Measurements from ENCODE around the gene FSTL4.

FSTL4 gene

DNA sequence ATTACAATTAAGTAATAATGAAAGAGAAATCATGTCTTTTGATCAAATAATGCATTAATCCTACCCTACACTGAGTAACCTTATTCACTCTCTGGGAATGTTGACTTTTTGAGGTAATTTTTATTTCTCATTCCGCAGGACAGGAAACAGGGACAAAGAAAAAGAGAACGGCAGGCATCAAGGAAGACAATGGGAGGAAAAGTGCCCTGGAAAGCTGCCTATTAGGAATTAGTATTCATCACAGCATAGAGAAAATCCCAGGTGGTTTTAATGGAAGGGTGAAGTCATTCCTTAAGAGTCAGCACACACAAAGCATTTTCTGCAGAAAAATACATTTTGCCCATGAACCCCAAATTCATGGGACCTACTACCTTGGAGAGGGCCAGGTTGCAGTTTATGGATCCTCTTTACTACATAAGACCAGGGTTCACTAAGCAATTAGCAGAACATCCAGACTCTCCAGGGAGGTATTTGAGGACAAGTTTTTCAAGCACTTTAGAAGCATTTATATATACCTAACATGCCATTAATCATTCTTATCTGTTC is 9.4 kb downstream of the FSTL4 start:
- ATAC-seq (replicated peaks) (no peak), DNase-seq (no peak)
- H3K4me3 Mint-ChIP-seq: no peak overlapping the region
- H3K36me3 Mint-ChIP-seq (ENCODE audit: insufficient read depth): no peaks in the 10 kb centered on the region
- H3K9me3 Mint-ChIP-seq: no peaks in the 10 kb centered on the region
- no peak overlapping the region for H3K27ac Mint-ChIP-seq
- H3K4me1 Mint-ChIP-seq (ENCODE audit: low read depth in 2 of 2): no peaks in the 10 kb centered on the region
- H3K27me3 Mint-ChIP-seq: peaks cover 34 to 50% of the 10 kb centered on the region in 2 donors

GRCh38 chr5:133599600-133599999 is 12.7 kb downstream of the FSTL4 start:
- Mint-ChIP-seq H3K4me3 (no peak overlapping the region), H3K27ac (no peak overlapping the region), H3K36me3 (ENCODE audit: insufficient read depth) (no peaks in the 10 kb centered on the region), H3K27me3 (peaks cover 35 to 65% of the 10 kb centered on the region in 2 donors), H3K9me3 (no peaks in the 10 kb centered on the region), H3K4me1 (ENCODE audit: low read depth in 2 of 2) (no peaks in the 10 kb centered on the region)
- no peak for DNase-seq
- no peak for ATAC-seq (replicated peaks)

- DNase-seq (no peak), ATAC-seq (replicated peaks) (no peak)
- H3K27ac Mint-ChIP-seq: no peak overlapping the region
- H3K27me3 Mint-ChIP-seq: peaks cover 35 to 66% of the 10 kb centered on the region in 2 donors
- no peaks in the 10 kb centered on the region for H3K36me3 Mint-ChIP-seq (ENCODE audit: insufficient read depth)
- no peak overlapping the region for H3K4me3 Mint-ChIP-seq
- H3K9me3 Mint-ChIP-seq: no peaks in the 10 kb centered on the region
- H3K4me1 Mint-ChIP-seq (ENCODE audit: low read depth in 2 of 2): no peaks in the 10 kb centered on the region
Measured at GRCh38 chr5:133599044-133599443, 13.3 kb downstream of the FSTL4 start.

GRCh38 chr5:133596049-133596448 is 16.3 kb downstream of the FSTL4 start:
- no peaks in the 10 kb centered on the region for H3K9me3 Mint-ChIP-seq
- H3K4me3 Mint-ChIP-seq: no peak overlapping the region
- no peaks in the 10 kb centered on the region for H3K4me1 Mint-ChIP-seq (ENCODE audit: low read depth in 2 of 2)
- H3K27me3 Mint-ChIP-seq: peaks cover 28 to 51% of the 10 kb centered on the region in 2 donors
- ATAC-seq (replicated peaks) (no peak), DNase-seq (no peak)
- no peaks in the 10 kb centered on the region for H3K36me3 Mint-ChIP-seq (ENCODE audit: insufficient read depth)
- no peak overlapping the region for H3K27ac Mint-ChIP-seq

DNA sequence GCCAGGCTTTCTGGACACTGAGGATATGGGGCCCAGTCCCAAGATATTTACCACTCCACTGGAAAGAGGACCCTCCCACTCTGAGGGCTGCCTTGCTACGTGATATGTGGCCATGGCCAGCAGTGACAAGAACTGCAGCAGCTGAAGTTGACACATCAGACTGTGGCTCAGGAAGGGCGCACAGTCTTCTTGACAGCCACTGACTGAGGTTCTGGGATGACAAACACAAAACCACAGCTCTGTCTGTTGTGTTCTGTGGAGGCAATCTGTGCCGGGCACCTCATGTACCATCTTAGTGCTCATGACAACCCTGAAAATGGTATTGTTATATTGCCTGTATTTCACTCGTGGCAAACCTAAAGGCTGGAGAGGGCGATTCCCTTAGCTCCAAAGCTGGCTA is 16.9 kb downstream of the FSTL4 start:
- Mint-ChIP-seq H3K27ac (no peak overlapping the region), H3K4me1 (ENCODE audit: low read depth in 2 of 2) (no peaks in the 10 kb centered on the region), H3K4me3 (no peak overlapping the region), H3K27me3 (peaks cover 25 to 55% of the 10 kb centered on the region in 2 donors), H3K36me3 (ENCODE audit: insufficient read depth) (no peaks in the 10 kb centered on the region), H3K9me3 (no peaks in the 10 kb centered on the region)
- ATAC-seq (replicated peaks): no peak
- DNase-seq: no peak

- no peak overlapping the region for H3K27ac Mint-ChIP-seq
- H3K4me3 Mint-ChIP-seq: no peak overlapping the region
- H3K27me3 Mint-ChIP-seq: peaks cover 12 to 15% of the 10 kb centered on the region in 2 donors
- no peaks in the 10 kb centered on the region for H3K4me1 Mint-ChIP-seq (ENCODE audit: low read depth in 2 of 2)
- no peaks in the 10 kb centered on the region for H3K36me3 Mint-ChIP-seq (ENCODE audit: insufficient read depth)
- DNase-seq (no peak), ATAC-seq (replicated peaks) (no peak)
- no peaks in the 10 kb centered on the region for H3K9me3 Mint-ChIP-seq
Measured at GRCh38 chr5:133589286-133589685, 23.1 kb downstream of the FSTL4 start.

DNA sequence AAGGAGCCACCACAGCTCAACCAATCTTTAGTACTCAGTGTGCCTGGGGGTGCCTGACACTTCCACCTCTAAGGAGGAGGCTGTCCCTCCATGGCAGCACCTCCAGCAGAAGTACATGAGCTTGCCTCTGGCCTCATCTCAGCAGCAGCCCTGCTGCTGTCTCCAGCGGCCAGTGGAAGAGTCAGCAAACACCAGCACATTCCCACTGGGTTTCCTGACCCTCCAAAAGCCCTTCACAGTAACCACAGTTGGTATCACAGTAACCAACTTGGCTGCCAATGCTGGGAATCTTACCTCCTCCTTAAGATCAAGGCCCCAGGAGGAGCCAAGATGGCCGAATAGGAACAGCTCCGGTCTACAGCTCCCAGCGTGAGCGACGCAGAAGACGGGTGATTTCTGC is 29.4 kb downstream of the FSTL4 start:
- DNase-seq: no peak

DNA sequence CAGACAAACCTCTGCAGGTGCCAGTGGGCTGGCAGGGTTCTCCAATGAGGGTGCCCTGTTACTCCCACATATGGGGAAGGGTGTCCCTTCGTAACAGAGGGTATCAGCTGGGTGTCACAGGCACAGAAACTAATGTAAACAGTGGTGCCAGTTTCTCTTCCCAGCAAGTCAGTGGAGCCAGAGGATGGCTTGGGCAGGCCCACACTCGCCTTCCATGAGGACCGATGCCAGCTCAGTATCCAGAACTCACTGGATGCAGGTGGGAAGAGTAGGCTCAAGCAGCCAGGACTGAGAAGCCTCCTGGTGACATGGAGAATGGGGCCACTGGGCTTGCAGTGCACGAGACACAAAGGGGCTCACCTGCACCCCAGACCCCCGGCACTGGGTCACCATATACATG is 30.4 kb downstream of the FSTL4 start:
- Mint-ChIP-seq H3K36me3 (ENCODE audit: insufficient read depth) (no peaks in the 10 kb centered on the region), H3K4me1 (ENCODE audit: low read depth in 2 of 2) (no peaks in the 10 kb centered on the region), H3K4me3 (no peak overlapping the region), H3K9me3 (no peaks in the 10 kb centered on the region), H3K27ac (no peak overlapping the region), H3K27me3 (peaks cover 34 to 57% of the 10 kb centered on the region in 2 donors)
- ATAC-seq (replicated peaks) (no peak), DNase-seq (no peak)

More for the DNA sequence above, 29.4 kb downstream of the FSTL4 start:
- Mint-ChIP-seq H3K4me1 (ENCODE audit: low read depth in 2 of 2) (no peaks in the 10 kb centered on the region), H3K36me3 (ENCODE audit: insufficient read depth) (no peaks in the 10 kb centered on the region), H3K4me3 (no peak overlapping the region), H3K27me3 (peaks cover 28 to 46% of the 10 kb centered on the region in 2 donors), H3K27ac (no peak overlapping the region), H3K9me3 (no peaks in the 10 kb centered on the region)
- ATAC-seq (replicated peaks): no peak

DNA sequence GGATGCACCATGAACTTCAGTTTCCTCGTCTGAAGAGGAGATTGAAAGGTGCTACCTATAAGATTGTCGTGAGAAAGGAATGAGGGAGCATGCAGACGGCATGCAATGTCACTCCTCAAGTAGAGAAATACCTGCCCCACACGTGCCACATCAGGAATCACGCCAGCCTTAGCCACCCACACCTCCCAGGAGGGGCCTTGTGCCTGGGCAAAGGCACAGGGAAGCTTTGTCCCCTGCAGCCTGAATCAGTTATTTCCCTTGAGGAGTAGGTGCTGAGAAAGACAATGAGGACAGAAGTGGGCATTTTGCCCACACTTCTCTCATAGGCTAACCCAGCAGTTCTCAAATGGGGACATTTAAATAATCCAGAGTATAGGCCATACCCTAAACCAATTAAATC is 31.0 kb downstream of the FSTL4 start:
- H3K27ac Mint-ChIP-seq: no peak overlapping the region
- no peaks in the 10 kb centered on the region for H3K36me3 Mint-ChIP-seq (ENCODE audit: insufficient read depth)

DNA sequence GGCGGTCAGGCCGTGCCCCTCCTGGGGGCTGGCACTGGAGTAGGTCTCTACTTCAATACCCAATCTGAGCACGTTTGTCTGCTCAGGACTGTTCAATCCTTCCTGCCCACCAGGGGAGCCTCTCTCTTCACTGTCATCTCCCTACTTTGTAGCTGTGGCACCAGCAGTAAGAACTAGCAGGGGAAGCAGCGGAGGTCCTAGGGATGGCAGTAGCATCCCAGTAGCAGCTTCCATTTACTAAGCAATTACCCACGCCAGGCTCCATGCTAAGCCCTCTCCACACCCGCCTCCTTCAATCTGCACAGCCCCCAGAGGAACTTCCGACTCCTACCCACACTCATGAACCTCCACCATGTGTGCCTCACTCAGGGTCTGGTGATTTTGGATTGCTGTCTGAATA is 31.7 kb downstream of the FSTL4 start:
- H3K4me1 Mint-ChIP-seq (ENCODE audit: low read depth in 2 of 2): no peaks in the 10 kb centered on the region
- H3K36me3 Mint-ChIP-seq (ENCODE audit: insufficient read depth): no peaks in the 10 kb centered on the region
- no peak overlapping the region for H3K27ac Mint-ChIP-seq
- ATAC-seq (replicated peaks) (no peak), DNase-seq (no peak)
- peaks cover 43 to 68% of the 10 kb centered on the region in 2 donors for H3K27me3 Mint-ChIP-seq
- no peak overlapping the region for H3K4me3 Mint-ChIP-seq
- no peaks in the 10 kb centered on the region for H3K9me3 Mint-ChIP-seq

More for the DNA sequence above, 31.0 kb downstream of the FSTL4 start:
- Mint-ChIP-seq H3K27me3 (peaks cover 37 to 61% of the 10 kb centered on the region in 2 donors), H3K9me3 (no peaks in the 10 kb centered on the region), H3K4me3 (no peak overlapping the region), H3K4me1 (ENCODE audit: low read depth in 2 of 2) (no peaks in the 10 kb centered on the region)
- DNase-seq (no peak), ATAC-seq (replicated peaks) (no peak)

DNA sequence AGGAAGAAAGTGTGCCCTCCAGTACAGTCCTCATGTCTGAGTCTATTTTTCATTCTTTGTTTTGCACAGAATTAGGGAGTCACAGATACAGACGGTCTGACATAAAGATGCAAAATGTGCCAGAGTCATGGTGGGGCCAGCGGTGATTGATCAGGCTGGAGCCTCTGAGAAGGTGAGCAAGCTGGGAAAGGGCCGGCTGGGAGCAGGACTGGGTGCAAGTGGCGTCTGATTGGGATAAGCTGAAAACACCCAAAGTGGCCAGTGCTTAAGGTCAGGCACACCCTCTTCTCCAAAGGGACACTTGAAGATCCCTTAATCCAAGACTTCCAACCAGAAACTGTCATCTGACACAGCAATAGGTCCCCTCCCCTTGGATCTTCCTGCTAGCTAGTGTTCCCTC is 32.6 kb downstream of the FSTL4 start:
- no peak overlapping the region for H3K27ac Mint-ChIP-seq
- no peak overlapping the region for H3K4me3 Mint-ChIP-seq
- H3K4me1 Mint-ChIP-seq (ENCODE audit: low read depth in 2 of 2): no peaks in the 10 kb centered on the region
- DNase-seq (no peak), ATAC-seq (replicated peaks) (no peak)
- H3K9me3 Mint-ChIP-seq: no peaks in the 10 kb centered on the region
- H3K27me3 Mint-ChIP-seq: peaks cover 49 to 68% of the 10 kb centered on the region in 2 donors
- H3K36me3 Mint-ChIP-seq (ENCODE audit: insufficient read depth): no peaks in the 10 kb centered on the region

GRCh38 chr5:133569347-133569746 is 43.0 kb downstream of the FSTL4 start:
- H3K27me3 Mint-ChIP-seq: peaks cover 36 to 40% of the 10 kb centered on the region in 2 donors
- H3K9me3 Mint-ChIP-seq: no peaks in the 10 kb centered on the region
- no peak overlapping the region for H3K4me3 Mint-ChIP-seq
- ATAC-seq (replicated peaks): no peak
- peaks cover 0 to 4% of the 10 kb centered on the region in 2 donors for H3K4me1 Mint-ChIP-seq (ENCODE audit: low read depth in 2 of 2)
- H3K27ac Mint-ChIP-seq: no peak overlapping the region
- no peaks in the 10 kb centered on the region for H3K36me3 Mint-ChIP-seq (ENCODE audit: insufficient read depth)
- no peak for DNase-seq

- Mint-ChIP-seq H3K27ac (no peak overlapping the region), H3K9me3 (no peaks in the 10 kb centered on the region), H3K4me1 (ENCODE audit: low read depth in 2 of 2) (peaks cover 0 to 4% of the 10 kb centered on the region in 2 donors), H3K4me3 (no peak overlapping the region), H3K27me3 (peaks cover 38 to 57% of the 10 kb centered on the region in 2 donors), H3K36me3 (ENCODE audit: insufficient read depth) (no peaks in the 10 kb centered on the region)
- DNase-seq: no peak
- ATAC-seq (replicated peaks): no peak
Measured at GRCh38 chr5:133565993-133566392, 46.3 kb downstream of the FSTL4 start.

DNA sequence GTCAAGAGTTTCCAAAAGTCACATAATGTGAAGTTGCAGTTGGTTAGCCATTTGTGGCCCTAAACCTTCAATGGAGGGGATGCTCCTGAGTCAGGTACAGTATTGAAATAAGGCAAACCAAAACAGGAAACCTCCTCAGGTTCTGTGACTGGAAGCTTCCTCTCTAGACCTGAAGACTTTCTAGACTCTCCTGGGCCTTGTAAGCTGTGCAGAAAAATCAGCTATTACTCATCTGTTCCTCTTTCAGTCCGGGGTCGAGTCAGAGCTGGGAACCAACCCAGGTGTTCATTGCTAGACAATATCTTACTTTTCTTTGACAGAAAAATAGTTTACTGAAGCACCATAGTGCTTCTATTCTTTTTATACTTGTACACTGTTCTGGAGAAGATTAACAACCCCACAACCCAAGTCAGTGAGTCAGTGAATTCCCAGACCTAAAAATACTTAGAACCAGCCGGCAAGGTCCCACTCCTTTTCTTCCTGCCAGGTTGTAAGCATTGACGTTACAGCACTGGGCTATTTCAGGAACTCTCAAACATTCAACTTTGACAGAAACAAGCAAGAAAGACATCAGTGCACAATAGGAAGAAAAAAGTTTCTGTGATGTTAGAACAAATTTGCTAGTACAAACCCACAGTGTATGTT is 47.3 kb downstream of the FSTL4 start:
- H3K36me3 Mint-ChIP-seq (ENCODE audit: insufficient read depth): no peaks in the 10 kb centered on the region
- H3K4me3 Mint-ChIP-seq: no peak overlapping the region
- DNase-seq: no peak
- H3K9me3 Mint-ChIP-seq: no peaks in the 10 kb centered on the region
- peaks cover 0 to 4% of the 10 kb centered on the region in 2 donors for H3K4me1 Mint-ChIP-seq (ENCODE audit: low read depth in 2 of 2)
- H3K27me3 Mint-ChIP-seq: peaks cover 38 to 62% of the 10 kb centered on the region in 2 donors
- no peak overlapping the region for H3K27ac Mint-ChIP-seq
- no peak for ATAC-seq (replicated peaks)
